Measurements from ENCODE around the gene IQSEC2.

IQSEC2 gene

DNA sequence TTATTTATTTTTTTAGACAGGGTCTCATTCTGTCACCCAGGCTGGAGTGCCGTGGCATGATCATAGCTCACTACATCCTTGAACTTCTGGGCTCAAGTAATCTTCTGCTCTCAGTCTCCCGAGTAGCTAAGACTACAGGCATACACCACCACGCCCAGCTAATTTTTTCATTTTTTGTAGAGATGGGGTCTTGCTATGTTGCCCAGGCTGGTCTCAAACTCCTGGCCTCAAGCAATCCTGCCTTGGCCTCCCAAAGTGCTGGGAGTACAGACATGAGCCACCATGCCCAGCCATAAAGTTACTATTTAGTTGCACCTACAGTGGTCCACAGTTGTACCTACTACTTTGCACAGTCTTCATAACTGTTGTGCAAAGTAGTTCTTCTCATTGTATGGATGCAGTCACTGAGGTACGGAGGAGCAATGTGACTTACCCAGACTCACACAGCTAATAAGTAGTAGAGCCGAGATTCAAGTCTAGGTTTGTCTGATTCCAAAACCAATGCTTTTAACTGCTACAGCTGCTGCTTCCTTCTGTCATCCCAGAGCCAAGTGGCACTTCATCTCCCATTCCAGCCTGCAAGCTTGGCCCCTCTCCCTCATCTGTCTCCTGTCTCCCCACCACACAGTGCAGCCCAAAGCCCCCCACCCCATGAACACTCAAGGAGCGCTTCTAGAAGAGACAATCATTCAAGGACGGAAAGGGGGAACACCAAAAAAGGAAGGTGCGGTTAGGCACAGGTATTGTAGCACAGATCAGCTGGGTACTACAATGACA lies 24.0 kb upstream of the IQSEC2 start:
- no peak for DNase-seq (ENCODE audit: low read depth in 2 of 2)

DNA sequence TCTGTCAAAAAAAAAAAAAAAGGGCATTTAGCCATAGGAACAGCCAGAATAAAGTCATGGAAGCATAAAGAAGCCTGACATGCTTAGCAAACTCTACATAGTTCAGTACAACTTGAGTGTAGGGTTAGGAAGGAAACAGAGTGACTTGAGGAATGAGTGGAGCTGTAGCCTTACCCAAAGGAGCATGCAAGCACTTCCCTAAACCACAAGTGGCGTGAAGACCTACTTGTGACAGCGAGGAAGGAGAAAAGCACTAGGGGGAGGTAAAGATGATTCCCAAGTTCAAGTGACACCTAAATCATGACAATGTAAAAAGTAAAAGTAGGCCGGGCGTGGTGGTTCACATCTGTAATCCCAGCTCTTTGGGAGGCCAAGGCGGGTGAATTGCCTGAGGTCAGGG lies 21.8 kb upstream of the IQSEC2 start:
- no peak for DNase-seq (ENCODE audit: low read depth in 2 of 2)

DNA sequence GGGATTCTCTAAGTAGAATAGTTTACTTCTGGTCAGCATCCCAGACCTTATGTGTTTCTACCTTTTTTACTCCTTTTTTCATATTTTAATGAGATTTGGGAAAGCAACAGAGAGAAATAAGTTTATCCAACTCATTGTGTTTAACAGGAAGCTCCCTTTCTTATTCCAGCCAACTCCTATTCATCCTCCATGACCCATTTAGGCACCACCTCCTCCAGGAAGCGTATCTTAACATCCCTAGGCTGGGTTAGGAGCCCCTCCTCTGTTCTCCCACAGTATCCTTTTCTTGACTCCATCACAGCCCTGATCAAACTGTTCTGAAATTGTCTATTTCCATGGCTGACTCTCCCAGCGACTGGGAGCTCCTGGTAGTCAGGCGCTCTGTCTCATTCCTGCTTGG lies 18.8 kb upstream of the IQSEC2 start:
- DNase-seq (ENCODE audit: low read depth in 2 of 2) = no peak

DNA sequence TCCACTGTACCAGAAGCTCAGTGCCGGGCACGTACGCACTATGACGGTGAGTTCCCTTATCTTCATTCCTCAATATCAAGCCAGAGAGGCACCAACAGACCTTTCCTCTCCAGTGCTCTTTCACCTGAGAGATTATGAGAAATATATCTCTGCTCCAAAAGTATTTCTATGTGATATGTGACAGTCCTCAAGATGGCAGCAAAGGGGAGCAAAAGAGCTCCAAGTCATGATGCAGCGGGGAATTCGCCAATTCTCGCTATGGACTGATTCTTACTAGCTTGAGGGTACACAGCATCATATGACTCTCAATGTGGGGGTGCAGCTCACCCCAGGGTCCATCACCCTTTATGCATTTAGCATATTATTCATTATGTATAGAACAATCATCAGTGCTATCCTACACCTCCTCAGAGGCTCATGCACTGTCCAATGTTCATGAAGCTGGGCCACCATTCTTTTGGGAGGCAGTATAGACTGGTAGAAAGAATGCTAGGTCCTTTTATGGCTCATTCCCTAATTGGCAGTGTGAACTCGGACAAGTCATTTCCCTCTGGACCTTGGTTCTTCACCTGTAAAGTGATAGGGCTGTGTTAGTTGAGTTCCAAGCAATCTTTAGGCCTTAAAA lies 12.8 kb upstream of the IQSEC2 start:
- no peak for DNase-seq (ENCODE audit: low read depth in 2 of 2)

DNA sequence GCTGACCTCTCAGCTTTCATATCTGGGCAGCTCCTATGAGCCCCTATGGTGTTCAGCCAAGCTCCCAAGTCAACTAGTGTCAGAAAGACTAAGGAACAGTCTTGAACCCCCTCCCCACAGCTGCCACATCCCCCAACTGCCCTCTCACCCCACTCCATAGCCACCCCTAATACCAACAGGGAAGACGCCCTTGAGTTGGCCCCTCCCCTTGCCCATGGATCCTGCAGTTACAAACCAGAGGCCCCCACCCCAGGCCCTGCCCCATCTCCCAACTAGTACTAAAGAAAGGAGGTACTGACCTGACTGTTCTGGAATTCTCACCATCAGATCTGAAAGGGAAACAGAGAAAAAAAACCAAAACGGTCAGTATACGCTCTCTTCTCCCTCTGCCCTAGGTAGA lies 10.2 kb upstream of the IQSEC2 start:
- DNase-seq (ENCODE audit: low read depth in 2 of 2) = no peak

DNA sequence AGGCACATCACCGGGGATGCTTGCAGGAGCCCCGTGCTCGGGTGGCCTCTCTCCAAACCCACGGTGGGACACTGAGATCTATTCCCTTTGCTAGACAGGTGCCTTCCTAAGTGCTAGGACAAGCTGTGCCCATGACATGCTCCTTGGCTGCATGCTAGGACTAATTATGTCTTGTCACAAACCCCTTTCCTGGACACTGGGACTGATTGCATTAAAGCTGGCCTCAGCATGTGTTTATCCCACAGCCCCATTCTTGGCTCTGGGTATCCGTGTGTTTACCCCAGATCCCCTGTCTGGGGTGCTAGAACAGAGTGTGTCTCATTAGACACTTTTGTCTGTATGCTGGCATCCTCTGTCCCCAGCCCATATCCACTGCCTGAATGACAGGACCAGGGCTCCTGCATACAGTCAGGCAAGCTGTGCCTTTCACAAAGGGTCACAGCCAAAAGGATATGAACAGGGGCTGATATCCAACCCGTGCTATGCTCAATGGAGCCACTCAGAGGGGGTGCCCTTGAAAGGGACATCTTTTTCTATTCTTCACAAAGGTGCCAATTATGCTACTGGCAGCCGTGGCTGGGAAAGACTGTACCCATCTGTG lies 9.2 kb upstream of the IQSEC2 start:
- DNase-seq (ENCODE audit: low read depth in 2 of 2) = no peak

DNA sequence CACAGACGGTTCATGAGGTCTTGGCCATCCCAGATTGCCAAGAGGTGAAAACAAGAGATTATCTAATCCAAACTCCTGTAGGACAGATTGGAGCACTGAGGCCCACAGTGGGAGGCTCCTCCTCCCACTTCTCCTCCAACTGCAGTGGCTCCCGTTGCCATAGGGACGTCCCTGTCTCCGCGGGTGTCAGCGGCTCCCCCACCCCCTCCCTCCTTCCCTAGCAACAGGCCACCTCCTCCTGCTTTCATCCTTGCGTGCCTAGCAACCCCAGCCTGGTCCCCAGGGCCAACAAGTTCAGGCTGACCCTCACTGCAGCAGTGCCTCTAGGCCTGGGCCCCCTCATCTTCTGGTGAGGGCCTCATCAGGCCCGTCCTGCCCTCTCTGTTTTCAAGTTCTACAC lies 6.8 kb upstream of the IQSEC2 start:
- DNase-seq (ENCODE audit: low read depth in 2 of 2) = no peak

DNA sequence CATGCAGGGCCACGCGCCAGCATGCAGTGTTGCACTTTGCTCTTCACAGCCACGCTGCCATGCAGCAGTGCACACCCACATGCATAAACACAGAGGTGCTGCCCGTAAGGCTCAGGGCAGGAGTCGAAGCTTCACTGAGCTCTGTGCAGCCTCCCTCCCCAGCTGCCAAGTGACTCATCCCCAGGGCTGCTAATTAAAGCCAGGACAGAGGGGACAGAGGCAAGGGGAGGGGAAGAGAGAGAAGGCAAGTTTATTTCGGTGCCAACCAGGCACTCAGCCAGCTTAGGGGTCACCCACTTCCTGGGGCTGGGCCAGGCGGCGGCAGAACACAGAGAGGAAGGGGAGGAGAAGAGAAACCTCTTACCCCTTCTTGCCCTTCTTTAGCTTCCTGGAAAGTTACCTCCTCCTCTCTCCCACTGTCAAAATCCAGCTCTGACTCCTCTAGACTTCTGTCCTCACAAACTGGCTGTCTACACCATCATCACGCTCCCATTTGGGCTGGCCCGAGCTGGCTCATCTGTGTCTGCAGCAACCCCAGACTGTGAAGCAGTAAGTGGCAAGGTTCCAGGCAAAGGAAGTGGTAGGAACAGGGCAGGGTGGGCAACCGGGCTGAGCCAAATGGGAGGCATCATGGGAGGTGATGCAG lies 6.2 kb upstream of the IQSEC2 start:
- no peak for DNase-seq (ENCODE audit: low read depth in 2 of 2)

DNA sequence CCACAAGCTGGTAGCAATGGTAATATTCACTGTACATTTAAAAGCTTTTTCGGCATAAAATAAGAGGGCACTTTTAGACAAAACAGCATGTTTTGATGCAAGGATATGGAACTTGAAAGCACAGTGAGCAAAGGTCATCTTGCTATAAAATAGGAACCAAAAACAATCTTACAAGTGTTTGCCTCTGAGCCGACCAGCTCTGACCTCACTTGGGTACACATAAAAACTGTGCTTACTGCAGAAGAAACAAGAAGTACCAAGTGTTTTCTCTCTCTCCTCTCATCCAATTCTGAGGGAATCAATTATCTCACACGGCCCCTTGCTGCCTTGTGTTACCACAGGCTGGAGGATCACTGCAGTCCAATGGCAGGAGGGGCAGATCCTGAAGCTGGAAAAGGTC lies 4.8 kb upstream of the IQSEC2 start:
- DNase-seq (ENCODE audit: low read depth in 2 of 2) = no peak

DNA sequence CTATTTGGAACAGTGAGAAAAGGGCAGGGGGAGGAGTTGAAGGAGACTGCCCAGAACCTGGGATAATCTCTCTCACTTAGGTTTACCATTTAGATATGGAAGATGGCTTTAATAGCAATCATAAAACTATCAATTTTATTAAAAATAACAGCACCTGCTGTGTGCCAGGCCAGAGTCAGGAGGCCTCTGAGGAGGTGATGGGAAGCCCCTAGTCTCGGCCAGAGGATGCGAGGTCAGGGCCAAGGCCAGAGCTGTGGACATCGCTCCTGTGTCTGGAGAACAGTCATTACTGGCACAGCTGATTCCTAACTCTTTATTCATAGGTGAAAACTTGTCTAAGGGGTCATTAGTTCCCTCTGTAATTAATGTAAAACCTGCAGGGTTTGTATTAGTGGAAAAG lies 4.2 kb upstream of the IQSEC2 start:
- DNase-seq (ENCODE audit: low read depth in 2 of 2) = no peak

DNA sequence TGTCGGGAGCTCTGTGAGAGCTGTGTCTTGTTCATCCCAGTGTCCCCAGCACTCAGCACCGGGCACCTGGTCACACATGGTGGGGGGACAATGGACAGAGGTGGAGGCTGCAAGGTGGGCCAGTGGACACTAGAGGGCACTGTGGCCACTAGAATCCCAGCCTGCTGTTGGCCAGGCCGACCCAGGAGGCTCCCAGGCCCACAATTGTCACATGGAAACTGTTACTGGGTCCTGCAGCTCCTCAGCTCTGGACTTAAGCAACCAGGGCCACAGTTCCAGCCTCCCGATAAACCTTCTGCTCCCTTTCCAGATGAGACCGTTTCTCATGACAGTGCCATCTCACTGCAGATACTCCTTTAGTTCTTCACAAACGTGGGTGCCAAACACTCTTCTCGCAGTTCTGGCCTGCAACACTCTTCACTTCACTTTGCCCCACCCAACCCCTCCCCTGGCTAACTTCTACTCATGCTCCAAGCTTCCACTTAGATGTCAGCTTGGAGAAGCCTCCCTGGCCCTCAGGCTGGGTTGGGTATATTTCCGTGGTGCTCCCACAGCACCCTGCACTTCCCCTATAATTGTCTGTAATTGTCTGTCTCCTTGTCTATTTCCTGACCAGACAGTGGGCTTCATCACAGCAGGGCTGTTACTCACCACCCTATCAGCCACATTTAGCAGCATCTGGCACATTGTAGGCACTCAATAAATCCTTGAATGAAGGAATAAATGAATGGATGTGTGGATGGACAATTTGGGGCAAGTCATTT lies 3.5 kb upstream of the IQSEC2 start:
- DNase-seq (ENCODE audit: low read depth in 2 of 2) = peak; percentile 14 to 32

DNA sequence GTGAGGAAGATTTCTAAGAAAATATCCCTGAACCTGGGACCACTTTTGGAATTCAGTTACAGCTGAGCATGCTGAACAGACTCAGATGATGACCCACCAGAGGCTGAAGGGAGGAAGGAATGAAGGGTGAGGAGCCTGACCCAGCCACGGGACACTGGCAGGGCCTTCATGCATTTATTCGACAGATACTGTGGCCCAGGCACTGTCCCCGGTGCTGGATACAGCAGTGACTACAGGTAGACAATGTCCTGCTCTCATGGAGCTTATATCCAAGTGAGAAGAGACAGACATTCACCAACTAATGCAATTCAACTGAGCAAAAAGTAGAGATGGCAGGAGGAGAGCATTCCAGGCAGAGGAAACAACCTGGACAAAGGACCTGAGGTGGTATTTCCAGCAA lies 2.2 kb upstream of the IQSEC2 start:
- DNase-seq (ENCODE audit: low read depth in 2 of 2) = no peak

DNA sequence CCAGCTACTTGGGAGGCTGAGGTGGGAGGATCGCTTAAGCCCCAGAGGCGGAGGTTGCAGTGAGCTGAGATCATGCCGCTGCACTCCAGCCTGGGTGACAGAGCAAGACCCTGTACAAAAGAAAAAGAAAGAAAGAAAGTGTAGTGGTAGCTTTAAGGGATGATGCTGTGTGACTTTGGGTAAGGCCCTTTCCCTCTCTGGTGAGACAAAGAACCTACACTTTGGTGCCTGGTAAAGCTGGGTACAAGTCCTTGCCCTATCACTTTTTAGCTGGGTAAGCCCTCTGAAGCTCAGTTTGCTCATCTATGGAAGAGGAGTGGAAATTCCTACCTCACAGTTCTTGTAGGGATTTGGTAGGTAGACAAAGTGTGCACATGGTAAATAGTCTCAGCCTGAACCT lies 1.7 kb upstream of the IQSEC2 start:
- no peak for DNase-seq (ENCODE audit: low read depth in 2 of 2)

DNA sequence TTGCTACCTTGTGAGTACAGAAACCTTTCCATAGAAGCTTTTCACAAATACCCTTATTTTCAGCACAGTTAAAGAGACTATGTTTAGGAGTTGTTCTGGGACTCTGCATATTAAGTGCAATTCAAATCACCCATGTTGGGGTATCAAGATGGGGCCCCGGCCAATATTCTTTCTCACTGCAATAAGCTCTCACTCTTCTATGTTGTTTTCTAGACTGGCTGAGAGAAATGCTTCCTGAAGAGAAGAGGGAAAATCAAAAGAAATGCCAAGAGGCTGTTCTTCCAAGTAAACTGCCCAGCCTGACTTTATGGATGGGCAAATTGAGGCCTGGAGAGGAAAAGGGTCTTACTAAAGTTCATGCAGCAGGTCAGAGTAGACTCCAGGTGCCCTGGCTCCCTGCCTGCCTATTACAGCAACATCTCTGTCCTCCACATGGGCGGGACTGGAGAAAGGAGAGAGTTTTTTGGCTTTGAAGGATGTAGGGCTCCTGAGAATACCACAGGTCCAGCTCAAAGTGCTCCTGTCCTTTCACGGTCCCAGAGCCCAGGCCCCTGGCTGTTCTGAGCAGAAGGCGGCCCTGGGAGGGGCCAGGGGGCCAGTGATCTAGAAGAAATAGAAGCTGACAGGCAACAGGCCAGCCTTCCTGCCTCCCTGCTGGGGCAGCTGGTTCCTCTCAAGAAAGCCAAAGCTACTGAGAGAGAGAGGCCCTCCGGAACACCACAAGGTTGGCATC lies 745 bp upstream of the IQSEC2 start:
- no peak for DNase-seq (ENCODE audit: low read depth in 2 of 2)

DNA sequence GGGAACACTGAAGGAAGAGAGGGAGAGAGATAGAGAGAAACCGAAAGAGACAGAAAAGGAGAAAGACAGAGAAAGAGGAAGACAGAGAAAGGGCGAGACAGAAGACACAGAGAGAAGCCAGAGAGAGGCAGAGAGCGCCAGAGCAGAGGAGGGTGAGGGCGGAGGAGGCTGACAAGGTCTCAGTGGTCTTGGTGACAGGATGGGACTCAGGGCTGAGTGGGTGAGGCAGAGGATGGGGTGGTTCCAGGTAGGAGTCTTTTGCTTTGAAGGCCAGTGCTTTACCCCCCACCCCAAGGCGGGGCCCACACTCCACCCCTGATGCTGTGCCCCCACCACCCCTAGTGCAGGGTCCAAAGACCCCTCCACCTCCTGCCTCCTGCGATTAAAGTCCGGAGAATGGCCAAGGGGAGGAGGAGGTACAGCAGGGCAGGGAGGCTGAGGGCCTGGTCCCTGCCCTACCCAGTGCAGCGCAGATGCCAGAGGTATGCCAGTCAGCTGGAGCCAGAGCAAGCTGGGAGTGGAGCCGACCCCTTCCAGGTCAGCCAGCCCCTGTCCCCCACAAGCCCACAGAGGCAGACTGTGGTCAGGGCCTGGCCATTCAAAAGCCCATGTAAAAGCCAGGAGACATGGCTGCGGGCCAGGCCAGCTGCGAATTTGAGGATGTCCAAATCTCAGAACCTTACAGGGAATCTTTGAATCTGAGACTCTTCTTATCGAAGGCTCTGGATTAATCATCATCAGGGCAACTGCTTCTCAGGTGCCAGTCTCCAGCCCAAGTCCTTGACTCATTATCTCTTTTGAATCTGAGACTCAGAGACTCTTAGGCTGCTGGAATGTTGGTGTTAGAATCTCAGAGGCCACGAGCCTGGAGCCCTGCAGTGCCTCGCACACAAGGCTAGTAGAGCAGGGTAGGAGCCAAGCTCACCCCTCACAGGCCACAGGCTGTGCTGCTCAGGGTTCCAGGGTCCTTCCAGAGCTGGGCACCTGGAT lies 758 bp downstream of the IQSEC2 start:
- no peak for DNase-seq (ENCODE audit: low read depth in 2 of 2)

DNA sequence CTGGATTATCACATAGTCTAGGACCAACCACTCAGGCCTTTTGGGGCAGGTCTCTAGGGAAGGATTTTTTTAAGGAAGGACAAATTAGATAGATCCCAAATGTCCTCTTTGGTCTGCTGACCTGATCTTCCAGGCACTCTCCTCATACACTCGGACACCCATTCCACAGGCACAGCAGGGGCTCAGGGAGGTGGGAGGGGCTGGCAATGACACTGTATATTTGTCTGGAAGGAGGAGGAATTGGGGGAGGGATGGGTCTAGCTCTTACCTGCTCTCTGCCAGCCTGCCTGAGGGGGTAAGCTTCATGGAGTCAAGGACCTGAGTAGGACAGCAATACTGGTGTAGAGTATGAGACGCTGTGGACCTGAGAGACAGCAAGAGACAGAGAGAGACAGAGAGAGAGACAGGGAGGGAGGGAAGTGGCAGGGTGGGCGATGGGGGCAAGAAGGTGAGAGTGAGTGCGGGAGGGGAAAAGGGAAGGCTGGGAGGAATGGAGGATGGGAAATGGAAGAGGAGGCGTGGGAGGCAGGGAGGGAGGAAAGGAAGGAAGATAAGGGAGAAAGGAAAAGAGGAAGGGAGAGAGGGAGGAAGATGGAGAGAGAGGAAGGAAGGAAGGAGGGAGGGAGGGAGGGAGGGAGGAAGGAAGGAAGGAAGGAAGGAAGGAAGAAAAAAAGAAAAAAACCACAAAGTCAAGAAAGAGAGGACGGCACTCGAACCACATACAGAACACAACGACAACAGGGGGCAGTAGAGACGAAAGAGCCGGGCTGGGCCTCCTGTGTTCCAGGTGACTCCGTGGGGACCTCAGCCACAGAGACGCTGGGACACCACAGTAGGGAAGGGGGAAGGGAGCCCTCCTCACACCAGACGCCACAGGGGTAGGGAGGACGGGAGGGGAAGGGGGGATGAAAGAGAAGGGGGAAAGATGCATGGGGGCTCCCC lies 1.8 kb downstream of the IQSEC2 start:
- DNase-seq (ENCODE audit: low read depth in 2 of 2) = no peak

DNA sequence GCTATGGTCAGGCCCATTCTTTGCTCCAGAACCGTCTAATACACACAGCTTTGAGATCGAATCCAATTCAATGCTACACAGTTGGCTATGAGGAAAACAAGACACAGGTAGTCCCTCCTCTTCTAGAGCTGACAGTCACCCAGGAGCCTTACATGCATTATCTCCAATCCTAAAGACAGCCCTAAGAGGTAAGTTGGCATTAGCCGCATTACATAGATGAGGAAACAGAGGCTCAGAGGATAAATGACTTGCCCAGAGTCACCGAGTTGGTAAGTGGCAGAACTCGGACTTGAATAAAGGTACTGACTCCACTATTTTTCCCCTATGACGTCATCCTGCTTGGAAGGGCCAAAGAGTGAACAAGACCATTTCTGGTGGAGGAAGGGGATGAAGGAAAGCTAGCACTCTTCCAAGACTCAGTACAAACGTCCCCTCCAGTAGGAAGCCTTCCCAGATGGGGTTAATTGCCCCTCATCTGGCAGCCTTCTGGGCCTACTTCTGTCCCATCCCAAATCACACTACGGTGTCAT lies 8.5 kb downstream of the IQSEC2 start:
- DNase-seq (ENCODE audit: low read depth in 2 of 2) = no peak

DNA sequence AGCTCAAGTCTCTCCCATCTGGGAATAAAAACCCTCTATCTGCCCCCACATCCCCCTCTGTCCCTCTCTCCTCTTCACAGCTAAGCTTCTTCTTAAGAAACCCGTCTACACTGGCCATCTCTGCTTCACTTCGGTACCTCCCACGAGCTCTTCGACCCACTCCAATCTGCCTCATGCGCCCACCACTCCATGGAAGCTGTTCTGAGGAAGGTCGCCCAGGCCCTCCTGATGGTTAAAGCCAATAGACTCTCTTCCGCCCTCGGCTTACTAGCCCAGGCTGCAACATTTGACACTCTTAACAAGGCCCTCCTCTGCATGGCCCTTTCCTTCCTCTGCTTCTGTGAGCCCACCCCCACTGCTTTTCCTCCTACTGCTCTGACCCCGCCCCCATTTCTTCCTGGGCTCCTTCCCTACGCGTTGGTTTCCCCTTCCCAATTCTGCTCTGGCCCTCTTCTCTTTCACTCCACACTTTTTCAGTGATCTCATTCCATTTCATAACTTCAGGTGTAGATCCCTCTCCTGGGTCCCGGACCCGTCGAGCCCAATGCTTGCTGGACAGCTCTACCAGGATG lies 11.8 kb downstream of the IQSEC2 start:
- no peak for DNase-seq (ENCODE audit: low read depth in 2 of 2)

Data from stimulated activated CD8-positive, alpha-beta memory T cell treated with anti-CD3 and anti-CD28 coated beads, Interleukin-2, amount 100 ng/mL, for 48 hours (primary cell).